CD4-positive, alpha-beta T cell treated with Interleukin-4 for 4 hours (primary cell): Measurements from ENCODE around the gene NECTIN1.

Experiments used
- DNase-seq: peaks from one replicate; pipeline ENCODE4 v3.0.0-alpha.2; 2020

NECTIN1 gene

DNA sequence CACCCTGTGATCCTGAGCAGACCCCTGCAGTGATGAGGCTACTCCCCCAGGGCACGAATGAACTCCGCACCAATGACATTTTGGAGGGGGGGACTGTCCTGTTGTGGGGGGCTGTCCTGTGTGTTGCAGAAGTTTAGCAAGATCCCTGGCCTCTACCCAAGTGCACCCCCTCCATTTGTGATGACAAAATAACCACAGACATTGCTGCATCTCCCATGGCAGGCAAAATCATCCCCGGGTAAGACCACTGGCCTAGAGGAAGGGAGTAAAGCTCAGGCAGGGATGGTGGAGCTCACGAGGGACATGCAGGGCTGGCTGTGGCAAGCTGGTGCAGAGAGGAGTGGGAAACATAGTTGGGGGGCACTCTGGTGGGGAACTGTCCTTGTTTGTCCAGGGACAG lies 40.6 kb downstream of the NECTIN1 start:
- DNase-seq, result no peak

DNA sequence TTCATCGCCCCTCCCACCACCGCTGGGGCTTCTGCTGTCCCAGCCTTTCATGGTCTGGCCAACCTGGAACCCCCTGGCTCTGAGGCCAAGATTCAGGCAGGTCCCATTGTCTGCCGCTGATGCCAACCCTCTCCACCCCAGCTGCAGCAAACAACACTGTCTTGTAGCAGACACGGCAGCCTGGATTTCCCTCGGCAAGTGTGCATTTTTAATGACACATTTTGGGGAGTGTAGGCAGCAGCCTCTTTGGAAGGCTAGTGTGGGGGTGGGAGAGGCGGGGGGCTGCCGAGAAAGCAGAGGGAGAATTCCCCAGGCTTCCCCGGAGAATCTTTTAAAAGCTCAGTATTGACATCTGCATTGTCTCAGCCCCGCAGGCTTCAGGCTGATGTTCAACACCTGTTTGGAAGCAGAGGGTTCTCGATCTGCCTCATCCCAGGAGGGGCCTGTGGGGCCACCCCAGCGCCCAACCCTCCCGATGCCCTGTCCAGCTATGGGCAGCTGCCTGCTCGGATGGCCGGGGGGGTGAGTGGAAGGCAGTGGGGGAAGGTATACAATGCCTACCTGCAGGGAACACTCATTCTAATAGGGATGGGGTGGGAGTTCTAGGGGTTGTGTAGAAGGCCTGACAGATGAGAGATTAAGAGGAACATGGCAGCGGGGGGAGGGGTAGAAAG lies 41.5 kb downstream of the NECTIN1 start:
- no peak for DNase-seq

DNA sequence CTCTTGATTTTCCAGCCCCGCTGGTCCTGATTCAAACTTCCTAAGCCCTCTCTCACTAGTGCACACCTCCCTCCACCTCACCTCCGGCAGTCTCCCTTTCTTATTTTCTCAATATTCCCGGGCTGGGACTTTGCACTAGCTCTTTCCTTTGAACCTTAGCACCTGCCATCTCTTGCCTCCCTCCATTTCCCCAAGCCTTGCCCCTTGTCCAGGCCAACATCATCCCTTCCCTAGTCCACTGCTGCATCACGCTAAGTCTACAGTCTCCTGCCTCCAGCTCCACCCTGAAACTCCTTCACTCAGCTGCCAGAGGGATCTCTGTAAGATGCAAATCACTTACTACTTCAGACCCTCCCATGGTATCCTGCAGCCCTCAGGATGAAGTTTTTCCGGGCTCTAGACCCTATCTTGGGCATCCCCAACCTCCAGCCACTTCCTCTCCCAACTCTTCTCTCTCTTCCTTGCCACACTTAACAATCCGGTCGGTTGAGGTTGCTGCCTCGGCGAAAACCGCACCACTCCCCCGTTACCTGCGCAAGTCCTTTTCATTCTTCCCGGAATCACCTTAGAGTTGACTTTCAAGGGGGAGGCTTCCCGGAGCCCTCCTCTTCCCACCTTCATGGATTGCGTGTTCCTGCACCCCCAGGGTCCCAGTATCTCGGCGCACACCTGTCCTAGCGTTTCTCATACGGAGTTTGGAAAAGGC lies 42.7 kb downstream of the NECTIN1 start:
- no peak for DNase-seq

DNA sequence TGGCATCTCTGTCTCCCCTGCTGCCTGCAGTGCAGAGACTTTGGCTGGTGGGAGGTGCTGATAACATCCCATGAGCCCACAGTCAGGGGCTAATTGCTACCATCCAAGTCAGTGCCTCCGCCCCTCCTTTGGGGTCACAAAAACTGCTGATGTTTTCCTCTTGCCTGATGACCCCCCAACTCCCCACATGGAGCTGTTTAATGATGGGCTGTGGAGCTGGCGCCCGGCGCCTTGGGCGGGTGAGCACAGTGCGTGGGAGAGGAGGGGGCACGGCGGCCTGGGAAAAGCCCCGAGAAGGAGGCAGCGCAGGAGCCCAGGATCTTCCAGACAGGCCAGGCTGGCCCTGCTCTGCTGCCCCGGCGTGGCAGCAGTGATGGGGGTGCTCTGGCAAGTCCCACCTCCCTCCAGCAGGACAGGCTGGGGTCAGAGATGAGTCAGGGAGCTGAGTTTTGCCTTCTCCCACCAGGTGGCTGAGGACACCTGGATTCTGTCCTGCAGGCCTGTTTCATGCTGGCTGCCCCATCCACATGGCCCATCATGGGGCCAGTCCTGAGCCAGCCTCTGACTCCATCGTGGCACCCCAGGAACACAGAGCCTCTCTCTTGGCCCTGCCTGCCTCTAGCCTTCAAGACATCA lies 43.8 kb downstream of the NECTIN1 start:
- no peak for DNase-seq

DNA sequence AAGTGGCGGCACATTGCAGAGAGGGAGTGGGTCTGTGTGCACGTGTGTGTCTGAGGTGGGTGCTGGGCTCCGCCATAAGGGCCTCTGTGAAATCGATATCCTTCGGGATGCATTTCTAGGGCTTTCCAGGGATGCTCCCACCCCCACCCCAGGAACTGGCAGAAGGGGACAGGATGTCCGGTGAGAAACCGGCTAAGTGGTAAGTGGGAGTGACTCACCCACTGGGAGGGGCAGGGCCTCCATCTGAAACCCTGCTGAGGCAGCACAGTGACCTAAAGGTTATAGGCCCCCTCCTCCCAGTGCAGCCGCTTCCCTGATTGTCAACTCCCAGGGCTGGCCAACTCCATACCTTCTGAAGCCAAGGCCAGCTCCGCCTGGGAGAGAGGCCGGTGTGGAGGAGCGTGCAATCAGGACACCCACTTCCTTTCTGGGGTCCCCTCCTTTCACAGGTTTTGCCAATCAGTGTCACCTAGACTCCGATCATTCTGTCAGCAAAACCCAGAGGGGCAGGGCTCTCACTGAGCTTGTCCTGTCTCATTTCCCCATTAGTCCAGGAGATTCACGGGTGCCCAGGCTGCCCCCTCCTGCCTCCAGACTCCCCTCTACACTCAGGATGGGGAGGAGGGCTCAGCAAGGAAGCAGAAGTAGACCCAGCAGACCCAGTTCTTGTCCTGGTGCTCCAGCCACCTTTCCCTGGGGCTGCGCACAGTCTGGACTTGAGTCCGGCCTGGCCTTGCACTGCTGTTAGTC lies 44.5 kb downstream of the NECTIN1 start:
- no peak for DNase-seq

DNA sequence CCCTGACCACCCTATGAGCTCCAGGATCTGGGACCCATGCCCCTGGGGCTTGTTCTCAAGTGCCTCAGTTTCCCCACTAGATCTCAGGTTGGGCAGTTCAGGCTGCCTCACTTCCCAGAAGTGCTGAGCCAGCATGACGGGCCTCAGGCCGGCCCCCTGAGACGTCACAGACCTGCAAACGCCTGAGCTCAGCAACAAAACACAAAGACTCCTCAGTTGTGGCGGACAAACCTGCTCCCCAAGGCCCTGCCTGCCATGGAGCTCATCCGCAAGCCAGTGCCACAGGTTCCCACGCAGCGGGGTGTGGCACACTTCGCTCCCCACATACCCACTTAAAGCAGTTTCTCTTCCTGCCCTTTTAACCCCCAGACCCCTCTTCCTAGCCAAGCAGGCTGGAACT lies 45.2 kb downstream of the NECTIN1 start:
- no peak for DNase-seq

DNA sequence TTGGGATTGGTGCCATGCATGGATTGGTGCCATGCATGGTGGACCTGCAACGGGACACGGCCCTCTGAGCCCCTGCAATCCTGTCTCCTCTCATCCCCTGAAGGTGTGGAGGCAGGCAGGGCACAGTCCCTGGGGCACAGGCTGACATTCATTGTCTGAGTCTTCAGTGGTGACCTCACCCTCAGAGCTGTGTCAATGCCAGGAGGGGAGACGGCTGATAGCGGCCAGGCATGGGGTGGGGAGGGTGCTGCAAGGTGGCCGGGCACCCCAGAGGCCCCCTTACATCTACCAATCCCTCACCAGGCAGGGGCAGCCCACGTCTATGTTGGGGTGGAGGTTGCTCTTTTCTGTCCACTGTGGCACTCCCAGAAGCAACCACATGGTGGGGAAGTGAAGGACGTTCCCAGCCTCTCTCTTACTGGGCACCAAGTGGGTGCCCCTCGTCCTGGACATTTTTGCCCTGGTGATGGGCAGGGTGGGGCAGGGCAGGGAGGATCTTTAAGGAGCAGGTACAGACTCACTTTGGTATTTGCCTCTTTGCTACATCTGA lies 47.6 kb downstream of the NECTIN1 start:
- no peak for DNase-seq

DNA sequence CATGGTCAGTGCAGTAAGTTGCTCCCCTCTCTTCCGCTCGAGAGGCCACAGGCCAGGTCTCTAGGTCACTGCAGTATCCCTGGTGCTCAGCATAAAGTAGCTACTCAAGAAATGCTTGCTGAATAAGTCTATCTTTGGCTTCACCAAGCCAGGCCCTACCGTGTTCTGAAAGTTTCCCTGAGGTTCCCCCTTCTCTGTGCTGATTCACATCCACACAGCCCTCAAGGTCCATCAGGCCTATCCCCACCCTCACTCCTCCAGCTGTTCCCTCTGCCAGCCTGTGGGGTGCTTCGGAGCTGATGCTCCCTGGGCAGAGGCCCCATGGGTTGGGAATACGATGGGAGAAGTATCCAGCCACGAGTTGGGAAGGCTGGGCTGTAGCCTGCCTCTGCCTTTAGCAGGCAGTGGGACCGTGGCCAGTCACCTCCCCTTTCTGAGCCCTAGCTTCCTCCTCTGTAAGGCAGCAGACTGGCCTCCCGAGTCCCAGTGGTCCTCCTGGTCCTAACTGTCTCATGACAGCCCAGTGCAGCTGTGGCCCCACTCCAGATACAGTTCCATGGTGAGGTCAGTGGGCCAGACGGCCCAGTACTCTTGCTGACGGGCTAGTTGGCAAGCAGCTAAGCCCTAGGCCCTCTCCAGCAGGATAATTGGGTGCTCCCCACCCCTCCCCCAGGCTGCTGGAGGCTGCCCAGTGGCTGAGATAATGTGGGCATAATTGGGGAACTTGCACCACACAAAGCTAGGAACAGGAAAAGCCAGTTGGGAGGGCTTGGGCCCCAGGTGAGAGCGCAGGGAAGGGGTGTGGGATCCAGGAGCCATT lies 48.2 kb downstream of the NECTIN1 start:
- DNase-seq, result no peak

DNA sequence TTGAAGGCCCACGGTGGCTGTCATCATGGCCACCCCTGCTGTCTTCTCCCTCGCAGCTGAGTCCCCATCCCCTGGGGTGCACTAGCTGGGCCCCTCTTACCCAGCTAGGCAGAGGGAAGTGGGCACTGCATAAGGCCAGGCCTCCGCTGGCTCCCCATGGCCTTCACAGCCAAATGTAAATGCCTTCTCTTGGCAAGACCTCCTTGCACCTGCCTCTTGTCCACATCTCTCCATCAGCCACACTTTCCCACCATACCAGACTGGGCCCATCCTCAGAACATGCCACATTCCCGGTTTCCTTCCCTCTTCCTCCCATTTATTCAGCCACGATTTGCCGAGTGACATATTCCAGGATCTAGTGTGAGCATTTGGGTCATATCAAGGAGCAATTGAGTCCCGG lies 49.7 kb downstream of the NECTIN1 start:
- DNase-seq, result no peak

DNA sequence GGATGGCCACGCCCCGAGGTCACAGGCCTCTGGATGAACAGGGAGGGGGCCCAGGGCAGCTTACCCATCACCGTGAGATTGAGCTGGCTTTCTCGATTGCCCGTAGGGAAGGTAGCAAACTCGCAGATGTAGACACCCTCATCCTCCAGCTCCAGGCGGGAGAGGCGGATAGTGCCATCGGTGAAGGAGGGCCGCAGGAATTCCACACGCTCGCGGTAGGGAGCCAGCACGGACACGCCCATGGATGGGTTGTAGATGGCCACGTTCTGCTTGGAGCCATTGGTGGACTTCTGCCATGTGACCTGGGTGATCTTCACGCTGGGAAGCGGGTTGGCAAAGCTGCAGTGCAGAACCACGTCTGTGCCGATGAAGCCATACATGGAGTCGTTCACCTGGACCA lies 50.6 kb downstream of the NECTIN1 start:
- DNase-seq, result no peak

DNA sequence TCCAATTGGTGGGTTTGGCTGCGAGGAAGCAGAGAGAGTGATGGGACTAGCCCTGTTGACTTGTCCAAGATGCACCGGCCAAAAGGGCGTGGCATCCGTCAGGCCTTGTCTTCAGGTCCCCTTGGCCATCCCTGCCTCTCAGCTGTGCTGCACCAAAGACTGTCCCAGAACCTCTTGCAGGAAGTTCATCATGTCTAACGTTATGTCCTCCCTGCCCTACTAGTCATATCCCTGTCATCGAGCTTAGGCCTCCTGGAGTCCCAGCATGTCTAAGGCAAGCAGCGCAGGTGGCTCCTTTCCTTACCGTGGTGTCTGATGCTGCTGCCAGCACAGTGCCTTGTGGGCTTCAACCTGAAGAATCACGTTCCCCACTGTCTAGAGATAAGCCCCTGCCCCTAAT lies 51.2 kb downstream of the NECTIN1 start:
- DNase-seq, result no peak

DNA sequence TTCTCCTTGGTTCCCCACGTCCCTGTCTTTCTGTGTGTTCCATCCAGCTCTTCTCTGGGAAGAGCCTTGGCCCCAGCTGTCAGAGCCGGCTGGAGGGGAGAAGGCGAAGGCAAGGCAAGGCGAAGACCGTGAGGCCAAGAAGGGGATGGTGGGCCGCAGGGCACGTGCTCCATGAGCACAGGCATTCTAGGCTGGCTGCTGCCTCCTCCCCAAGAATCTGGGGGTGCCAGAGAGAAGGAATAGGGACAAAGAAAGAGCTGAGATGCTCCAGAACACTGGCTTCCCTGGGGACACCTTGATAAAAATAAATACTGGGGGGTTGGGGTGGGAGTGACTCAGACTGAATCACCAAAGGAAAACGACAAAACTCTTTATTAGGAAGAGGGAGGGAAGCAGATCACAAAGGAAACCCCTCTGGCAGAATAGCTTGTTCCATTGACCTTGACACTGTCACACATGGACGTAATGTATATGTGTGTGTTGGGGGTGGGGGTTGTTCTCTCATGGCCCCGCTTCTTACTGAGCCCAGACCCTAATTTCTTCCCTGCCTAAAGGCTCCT lies 52.5 kb downstream of the NECTIN1 start:
- DNase-seq, result no peak

DNA sequence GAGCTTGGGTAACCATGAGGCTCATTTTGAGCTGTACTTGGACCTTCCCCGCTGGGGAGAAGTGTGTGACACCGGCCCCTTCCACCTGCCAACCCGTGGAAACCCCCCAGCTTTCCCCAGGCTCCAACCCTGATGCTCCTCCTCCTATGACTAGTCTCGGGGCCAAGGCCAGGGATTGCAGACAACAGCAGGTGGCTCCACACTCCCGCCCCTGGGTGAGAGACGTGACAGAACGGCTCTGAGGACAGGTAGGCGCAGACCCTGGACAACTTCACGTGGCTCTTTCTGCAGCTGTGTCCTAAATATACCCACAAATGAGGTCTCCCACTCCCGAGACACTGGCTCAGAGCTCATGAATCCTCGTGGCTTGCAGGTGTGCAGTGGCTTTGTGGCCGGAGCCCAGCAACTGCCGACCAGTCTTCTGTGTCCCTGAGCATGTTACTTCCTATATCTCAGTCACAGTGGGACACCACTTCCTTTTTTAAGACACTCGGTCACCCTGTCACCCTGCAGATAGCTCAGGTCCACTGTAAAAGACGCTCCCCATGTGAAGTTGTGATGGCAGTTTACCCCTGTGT lies 55.2 kb downstream of the NECTIN1 start:
- DNase-seq, result peak; percentile 11

DNA sequence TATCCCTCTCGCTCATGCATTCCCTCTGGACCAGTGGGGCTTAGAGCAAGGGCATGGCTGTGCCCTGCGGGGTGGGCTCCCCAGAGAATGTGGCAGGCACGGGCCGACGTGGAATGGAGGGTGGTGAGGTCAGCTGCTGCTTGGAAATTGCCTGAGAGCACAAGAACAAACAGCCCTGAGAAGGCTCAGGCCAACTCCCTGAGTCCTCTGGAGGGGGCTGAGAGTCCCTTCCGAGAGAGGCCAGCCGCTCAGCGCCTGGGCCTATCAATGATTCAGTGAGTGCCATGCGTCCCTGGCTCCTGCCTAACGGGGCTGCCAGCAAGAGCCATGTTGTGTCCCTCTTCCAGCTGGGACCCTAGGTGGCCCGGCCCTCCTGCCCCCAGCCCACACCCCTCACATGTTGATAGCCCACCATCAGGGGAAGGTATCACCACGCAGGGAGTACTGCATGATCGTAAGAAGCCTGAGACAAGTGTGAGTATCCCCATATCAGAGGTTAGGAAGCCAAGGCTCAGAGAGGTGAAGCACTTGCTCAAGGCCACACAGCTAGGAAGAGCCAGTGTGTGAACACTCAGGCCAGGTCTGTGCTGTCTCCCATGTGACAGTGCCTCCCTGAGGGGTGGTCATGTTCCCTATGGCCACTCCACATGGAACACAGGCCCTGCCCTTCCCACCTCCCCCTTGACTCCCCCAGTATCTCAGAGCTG lies 55.8 kb downstream of the NECTIN1 start:
- DNase-seq, result no peak

DNA sequence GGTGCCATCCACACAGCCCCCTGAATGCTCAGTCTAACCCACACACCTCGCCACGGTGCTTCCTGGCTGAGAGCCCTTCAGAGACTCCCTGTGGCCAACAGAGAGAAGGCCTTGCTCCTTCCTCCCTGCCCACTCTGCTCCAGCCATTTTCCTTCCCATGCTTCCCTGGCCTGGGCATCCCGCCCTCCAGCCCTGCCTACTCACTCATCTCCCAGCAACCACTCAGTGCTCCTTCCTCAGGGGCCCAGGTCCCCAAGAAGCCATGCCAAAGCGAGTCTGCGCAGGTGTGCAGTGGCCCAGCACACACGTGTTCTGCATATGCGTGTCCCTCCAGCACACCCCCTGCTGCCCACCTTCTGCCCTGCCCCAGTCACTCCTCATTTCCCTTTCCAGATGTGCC lies 56.4 kb downstream of the NECTIN1 start:
- no peak for DNase-seq

DNA sequence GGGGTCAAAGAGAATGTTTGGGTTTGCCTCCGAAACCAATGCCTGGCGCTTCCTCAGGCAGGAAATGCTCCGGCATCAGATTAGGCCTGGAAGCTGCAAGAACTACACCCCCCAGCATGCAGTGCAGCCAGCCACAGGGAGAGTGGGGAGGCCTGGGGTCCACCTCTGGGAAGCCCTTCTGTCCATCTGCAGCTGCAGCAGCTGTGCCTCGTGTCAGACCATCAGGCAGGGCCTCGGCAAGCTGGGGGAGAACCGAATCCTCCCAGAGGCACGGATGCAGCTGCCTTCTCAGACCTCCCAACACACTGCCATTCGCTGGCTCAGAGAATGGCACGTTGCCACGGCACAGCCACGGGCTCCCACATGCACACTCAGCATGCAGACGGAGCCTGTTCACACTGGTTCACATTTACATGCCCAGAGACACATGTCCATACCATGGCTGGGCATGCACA lies 57.4 kb downstream of the NECTIN1 start:
- no peak for DNase-seq

DNA sequence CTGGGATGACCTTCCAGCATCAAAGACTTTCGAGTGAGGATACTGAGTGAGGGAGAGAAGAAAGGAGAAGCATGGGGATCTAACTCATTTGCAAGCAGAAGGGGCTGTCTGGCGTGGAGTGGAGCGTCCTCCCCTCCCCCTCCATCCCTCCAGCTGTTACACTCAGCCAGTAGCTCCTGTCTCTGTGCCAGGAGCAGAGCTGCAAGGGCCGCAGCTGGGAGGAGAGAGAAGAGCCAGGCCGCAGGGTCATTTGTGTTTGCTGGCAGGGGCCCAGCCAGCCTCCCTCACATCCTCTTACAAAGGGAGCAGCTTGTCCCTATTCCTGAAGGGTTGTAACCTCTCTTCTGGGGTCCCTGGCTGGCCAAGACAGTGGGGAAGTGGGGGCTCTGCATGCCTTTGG lies 57.9 kb downstream of the NECTIN1 start:
- DNase-seq, result no peak

DNA sequence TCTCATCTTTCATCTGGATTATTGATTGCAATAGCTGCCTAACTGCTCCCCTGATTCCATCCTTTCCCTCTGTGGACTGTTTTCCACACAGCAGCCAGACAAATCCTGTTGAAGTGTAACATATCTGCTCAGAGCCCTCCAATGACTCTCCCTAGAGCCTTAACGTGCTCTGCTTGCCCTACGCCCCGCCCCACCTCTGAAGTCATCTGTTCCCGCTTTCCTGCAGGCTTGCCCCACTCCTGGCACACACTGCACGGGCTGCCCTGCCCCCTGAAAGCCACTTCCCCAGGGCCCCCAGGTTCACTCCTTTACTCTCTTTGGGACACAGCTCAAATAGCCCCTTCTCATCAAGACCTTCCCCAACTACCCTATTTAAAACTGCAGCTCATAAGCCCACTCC lies 59.5 kb downstream of the NECTIN1 start:
- DNase-seq, result no peak

DNA sequence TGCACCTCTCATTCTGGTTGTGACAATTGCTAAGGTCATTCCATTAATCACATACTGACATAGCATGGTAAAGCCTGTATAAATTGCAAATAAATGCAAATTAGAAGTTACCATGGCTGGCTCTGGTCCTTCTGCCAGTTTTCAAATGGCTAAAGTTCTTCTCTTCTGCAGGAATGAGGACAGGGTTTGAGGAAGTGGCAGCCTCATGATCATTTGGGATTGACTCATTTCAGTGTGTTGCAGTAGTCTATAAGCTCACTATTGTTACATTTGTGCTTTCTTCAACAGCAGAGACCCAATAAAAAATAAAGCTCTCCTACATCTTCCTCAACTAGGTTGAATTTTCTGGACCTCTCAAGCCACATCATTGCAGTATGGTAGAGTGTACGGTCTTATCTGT lies 60.3 kb downstream of the NECTIN1 start:
- no peak for DNase-seq

DNA sequence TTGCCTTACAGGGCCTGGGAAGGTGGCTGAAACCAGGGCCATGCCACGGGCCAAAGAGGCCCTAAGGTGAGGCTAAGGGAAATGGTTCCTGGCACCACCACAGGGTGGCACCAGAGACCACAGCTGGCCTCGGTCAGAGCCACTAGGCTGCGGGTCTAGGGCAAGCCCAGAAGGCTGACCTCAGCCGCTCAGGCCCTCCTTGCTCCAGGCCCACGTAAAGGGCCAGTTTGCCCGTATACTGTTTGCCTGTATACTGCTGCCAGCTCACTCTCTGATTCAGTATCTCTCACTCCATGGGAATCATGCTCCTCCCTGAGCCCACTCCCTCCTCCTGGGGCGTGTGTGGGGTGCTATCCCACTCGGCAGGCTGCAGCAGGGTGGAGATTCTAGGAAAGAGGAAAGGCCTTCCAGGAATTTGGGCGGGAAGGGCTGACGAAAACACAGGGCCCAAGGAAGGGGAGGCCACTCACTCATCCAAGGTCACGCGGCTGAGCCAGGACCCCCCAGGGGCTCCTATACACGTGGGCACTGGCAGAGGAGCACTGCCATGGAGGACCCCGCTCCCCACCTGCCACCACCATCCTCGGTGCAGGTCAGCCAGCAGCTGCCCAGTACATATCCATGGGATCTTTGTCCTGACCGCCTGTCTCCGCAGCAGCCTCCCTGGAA lies 62.4 kb downstream of the NECTIN1 start:
- peak; percentile 41 for DNase-seq
